ENCODE measurements around the gene IGFBP7.
A peak's percentile ranks its signal among the peaks of the same experiment; 100 is the strongest.

DNA sequence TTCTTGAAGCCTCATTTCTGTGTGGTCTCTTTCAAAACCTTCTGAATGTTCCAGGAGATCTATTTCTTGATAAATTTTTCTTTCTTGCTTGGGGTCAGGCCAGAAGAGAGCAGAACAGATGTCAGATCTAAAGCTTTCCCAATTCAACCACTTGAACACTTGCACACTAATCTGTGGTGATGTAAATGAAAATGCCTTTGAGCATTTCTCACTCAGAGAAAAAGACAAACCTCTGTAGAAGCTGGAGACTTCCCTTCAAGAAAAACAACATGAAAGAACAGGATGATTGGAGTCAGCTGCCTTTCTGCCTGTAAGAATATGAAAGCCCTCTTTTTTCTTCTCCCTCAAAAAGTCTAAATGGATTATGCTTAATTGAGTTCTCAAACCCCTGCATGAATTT lies 11.2 kb downstream of the IGFBP7 start:
- TF ChIP-seq EZH2 (IDR thresholded peaks at IDR 0.05; ENCODE audit: insufficient read depth, poor library complexity, severe bottlenecking) (no peak), EZH2phosphoT487 (IDR thresholded peaks at IDR 0.05; ENCODE audit: insufficient read depth, low read depth) (0 out of 2 replicates have a peak, but pooled peaks have one; percentile 37)
